ENCODE results near the gene SNTG2. TPM values are rescaled to one million over a fixed set of nuclear protein-coding genes. Genes with fewer than 3 reads are reported as not detected.

SNTG2 gene
- total RNA-seq, 4 donors from 2014 or later, result 3.3 to 7.4 (median 4.5) TPM

DNA sequence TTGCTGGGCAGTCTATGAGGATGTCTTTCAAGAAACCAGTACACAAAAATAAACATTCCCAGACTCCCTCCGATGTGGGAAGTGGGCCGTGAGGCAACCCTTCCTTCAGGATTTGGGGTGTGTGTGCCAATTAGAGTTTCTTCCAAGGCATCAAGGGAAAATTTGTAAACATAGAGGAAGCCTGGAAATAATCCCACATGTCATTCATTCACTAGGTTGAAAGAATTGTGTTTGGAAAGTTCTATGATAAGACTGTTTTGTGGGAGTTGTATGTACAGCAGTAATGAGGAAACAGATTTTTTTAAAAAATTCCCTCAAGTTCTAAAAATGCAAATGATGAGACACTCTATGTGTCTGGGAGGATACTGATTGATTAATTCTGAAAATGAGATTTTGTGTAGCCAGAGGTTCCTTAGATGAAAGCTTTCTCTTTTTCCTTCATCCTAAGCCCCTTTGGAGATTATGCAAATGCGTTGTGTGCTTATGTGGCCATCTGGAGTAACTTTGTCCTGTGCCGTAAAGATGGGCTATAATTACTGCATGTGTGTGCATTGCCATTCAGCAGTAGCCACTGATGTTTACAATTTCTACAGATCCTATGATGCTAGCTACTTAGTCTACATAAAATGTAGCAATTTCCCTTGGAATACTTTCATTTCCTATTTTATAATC lies 354.8 kb downstream of the SNTG2 start:
- no peak overlapping the region for H3K4me3 ChIP-seq
- H3K4me1 ChIP-seq, result no peaks in the 10 kb centered on the region
- H3K36me3 ChIP-seq, result no peaks in the 10 kb centered on the region
- no peak overlapping the region for H3K27ac ChIP-seq (replicated peaks in 1 of 4)
- H3K27me3 ChIP-seq, result peaks cover 0 to 6% (median 0%) of the 10 kb centered on the region in 4 donors
- 73% methylated on average over 4 of the region's 4 CpGs for WGBS
- DNase-seq (ENCODE audit: extremely low spot score), result no peak
- intact Hi-C loops (cut with DNase I), result no loop called here
- no peaks in the 10 kb centered on the region for H3K9me3 ChIP-seq
- no peak for TF ChIP-seq POLR2AphosphoS5 (IDR thresholded peaks at IDR 0.05)

DNA sequence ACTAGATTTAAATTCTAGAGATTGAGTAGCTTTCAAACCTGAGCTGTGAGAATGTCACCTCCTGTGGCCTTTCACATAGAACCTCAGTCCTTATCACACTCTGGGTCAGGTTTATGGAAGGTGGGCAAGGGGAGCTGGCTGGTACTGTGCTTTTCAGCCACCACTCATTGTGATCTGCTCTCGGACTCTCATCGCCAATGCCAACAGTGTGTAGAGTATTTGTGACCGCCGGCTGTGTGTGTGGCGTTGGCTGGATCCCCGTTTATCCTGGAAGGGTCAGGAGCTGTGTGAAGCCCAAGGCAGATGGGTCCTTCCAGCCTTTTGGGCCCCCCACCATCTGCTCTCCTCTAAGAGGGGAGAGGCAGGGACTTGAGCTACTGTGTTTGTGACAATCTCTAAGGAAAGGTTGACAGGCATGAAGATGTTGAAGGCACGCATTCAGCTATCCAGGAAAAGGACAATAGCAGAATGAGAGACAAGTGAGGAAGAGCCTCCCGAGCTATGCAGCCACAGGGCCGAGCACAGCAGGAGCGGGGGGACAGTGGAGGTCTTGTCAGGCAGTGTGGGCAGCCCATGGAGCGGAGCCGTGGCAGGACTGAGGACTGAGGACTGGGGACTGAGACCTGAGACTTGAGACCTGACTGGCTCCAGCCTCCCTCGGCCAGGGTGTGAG lies 355.5 kb downstream of the SNTG2 start:
- Histone ChIP-seq H3K27me3 (peaks cover 0 to 6% (median 0%) of the 10 kb centered on the region in 4 donors), H3K4me1 (no peaks in the 10 kb centered on the region), H3K27ac (replicated peaks in 1 of 4) (no peak overlapping the region), H3K4me3 (no peak overlapping the region), H3K36me3 (no peaks in the 10 kb centered on the region), H3K9me3 (no peaks in the 10 kb centered on the region)
- WGBS, result 90% methylated on average over 13 of the region's 13 CpGs
- intact Hi-C loops (cut with DNase I), result no loop called here
- peak; percentile 89 for DNase-seq (ENCODE audit: extremely low spot score)
- TF ChIP-seq EP300 (IDR thresholded peaks at IDR 0.05), result no peak
- TF ChIP-seq POLR2A (IDR thresholded peaks at IDR 0.05; ENCODE audit: low read depth), result no peak
- TF ChIP-seq POLR2AphosphoS5 (IDR thresholded peaks at IDR 0.05), result no peak
- TF ChIP-seq, protein P1, sequence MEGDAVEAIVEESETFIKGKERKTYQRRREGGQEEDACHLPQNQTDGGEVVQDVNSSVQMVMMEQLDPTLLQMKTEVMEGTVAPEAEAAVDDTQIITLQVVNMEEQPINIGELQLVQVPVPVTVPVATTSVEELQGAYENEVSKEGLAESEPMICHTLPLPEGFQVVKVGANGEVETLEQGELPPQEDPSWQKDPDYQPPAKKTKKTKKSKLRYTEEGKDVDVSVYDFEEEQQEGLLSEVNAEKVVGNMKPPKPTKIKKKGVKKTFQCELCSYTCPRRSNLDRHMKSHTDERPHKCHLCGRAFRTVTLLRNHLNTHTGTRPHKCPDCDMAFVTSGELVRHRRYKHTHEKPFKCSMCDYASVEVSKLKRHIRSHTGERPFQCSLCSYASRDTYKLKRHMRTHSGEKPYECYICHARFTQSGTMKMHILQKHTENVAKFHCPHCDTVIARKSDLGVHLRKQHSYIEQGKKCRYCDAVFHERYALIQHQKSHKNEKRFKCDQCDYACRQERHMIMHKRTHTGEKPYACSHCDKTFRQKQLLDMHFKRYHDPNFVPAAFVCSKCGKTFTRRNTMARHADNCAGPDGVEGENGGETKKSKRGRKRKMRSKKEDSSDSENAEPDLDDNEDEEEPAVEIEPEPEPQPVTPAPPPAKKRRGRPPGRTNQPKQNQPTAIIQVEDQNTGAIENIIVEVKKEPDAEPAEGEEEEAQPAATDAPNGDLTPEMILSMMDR (IDR thresholded peaks at IDR 0.05), result no peak

DNA sequence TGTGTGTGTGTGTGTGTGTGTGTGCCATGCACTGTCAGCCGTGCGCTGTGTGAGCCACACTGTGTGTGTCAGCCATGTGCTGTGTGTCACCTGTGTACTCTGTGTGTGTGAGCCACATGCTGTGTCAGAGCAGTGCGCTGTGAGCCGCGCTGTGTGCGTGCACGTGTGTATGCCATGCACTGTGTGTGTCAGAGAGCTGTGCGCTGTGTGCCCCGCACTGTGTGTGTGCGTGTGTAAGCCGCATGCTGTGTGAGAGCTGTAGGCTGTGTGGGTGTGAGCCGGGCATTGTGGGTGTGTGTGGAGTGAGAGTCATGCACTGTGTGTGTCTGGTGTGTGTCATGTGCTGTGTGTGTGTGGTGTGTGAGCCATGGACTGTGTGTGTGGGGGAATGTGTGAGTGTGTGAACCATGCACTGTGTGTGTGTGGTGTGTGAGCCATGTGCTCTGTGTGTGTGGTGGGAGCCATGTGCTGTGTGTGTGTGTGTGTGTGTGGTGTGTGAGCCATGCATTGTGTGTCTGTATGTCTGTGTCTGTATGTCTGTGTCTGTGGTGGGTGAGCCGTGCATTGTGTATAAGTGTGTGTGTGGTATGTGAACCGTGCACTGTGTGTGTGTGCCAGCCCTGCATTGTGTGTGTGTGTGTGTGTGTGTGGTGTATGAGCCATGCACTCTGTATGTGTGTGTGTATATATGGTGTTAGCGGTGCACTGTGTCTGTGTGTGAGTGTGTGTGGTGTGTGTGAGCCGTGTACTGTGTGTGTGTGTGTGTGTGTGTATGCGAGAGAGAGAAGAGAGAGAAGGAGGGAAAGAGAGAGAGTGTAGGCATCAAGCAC lies 356.3 kb downstream of the SNTG2 start:
- no peak for TF ChIP-seq EP300 (IDR thresholded peaks at IDR 0.05)
- no peak for TF ChIP-seq POLR2AphosphoS5 (IDR thresholded peaks at IDR 0.05)
- TF ChIP-seq, protein P1 (IDR thresholded peaks at IDR 0.05), result no peak
- TF ChIP-seq POLR2A (IDR thresholded peaks at IDR 0.05; ENCODE audit: low read depth), result no peak
- no peak overlapping the region for H3K27ac ChIP-seq (replicated peaks in 1 of 4)
- intact Hi-C loops (cut with DNase I), result no loop called here
- H3K4me3 ChIP-seq, result no peak overlapping the region
- H3K9me3 ChIP-seq, result no peaks in the 10 kb centered on the region
- 93% methylated on average over 17 of the region's 17 CpGs for WGBS
- peak; percentile 90 for DNase-seq (ENCODE audit: extremely low spot score)
- no peaks in the 10 kb centered on the region for H3K36me3 ChIP-seq
- H3K27me3 ChIP-seq, result peaks cover 0 to 6% (median 0%) of the 10 kb centered on the region in 4 donors
- H3K4me1 ChIP-seq, result no peaks in the 10 kb centered on the region

DNA sequence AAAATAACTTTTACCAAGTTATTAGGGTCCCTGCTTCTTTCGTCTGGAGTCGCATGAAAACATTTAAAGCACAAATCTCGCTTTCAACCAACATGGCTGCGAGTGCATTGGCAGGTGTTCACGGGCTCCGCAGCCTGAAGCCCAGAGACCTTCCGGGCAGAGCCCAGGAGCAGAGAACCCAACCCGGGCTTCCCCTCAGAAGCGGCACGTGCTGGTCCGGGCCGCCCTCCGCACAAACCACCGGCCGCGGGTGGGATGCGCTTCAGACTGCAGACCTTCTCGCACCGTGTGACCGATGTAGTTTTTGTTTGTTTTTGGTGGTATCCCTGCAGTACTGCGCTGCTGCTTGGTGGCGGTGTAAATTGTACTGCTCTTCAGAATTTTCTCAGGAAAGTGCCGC lies 357.0 kb downstream of the SNTG2 start:
- intact Hi-C loops (cut with DNase I), result no loop called here
- TF ChIP-seq POLR2AphosphoS5 (IDR thresholded peaks at IDR 0.05) (no peak), POLR2A (IDR thresholded peaks at IDR 0.05; ENCODE audit: low read depth) (no peak), EP300 (IDR thresholded peaks at IDR 0.05) (no peak)
- TF ChIP-seq, protein P1 (IDR thresholded peaks at IDR 0.05), result no peak
- Histone ChIP-seq H3K27me3 (peaks cover 0 to 6% (median 0%) of the 10 kb centered on the region in 4 donors), H3K9me3 (no peaks in the 10 kb centered on the region), H3K27ac (replicated peaks in 1 of 4) (no peak overlapping the region), H3K36me3 (no peaks in the 10 kb centered on the region), H3K4me3 (no peak overlapping the region), H3K4me1 (no peaks in the 10 kb centered on the region)
- peak; percentile 66 for DNase-seq (ENCODE audit: extremely low spot score)
- 95% methylated on average over 23 of the region's 23 CpGs for WGBS

DNA sequence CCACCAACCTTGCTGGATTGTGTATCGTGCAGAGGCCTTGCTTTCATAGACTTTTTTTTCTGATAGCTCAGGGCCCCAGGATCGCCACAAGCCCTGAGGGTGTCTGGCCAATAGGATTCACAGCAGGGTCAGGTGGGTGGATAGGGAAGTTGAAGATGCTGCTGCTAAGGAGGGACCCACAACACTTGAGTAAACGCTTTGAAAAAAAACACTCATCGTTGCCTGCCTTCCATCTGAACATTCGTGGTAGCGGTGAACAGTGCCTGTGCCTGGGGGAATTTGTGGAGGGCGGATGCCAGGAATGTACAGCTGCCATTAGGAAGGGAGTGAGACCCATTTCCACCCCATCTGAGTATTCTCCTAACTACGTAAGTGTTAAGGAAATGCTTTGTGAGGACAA lies 358.0 kb downstream of the SNTG2 start:
- TF ChIP-seq EP300 (IDR thresholded peaks at IDR 0.05) (no peak), POLR2AphosphoS5 (IDR thresholded peaks at IDR 0.05) (no peak), POLR2A (IDR thresholded peaks at IDR 0.05; ENCODE audit: low read depth) (no peak)
- TF ChIP-seq, protein P1 (IDR thresholded peaks at IDR 0.05), result no peak

More for the DNA sequence above, 358.0 kb downstream of the SNTG2 start:
- Histone ChIP-seq H3K36me3 (no peaks in the 10 kb centered on the region), H3K9me3 (no peaks in the 10 kb centered on the region), H3K4me1 (no peaks in the 10 kb centered on the region), H3K27ac (replicated peaks in 1 of 4) (no peak overlapping the region), H3K4me3 (no peak overlapping the region), H3K27me3 (peaks cover 0 to 6% (median 0%) of the 10 kb centered on the region in 4 donors)
- 88% methylated on average over 8 of the region's 8 CpGs for WGBS
- DNase-seq (ENCODE audit: extremely low spot score), result peak; percentile 84
- intact Hi-C loops (cut with DNase I), result no loop called here

Measured in esophagus muscularis mucosa (tissue), 4 donors.